Muscle of leg (tissue), 11 donors: ENCODE results near the gene TAF3. TPM values are rescaled to one million over a fixed set of nuclear protein-coding genes. Genes with fewer than 3 reads are reported as not detected.

ENCODE experiments used
- DNase-seq: peaks from one replicate; pipeline ENCODE4 v3.0.0; 2013
- H3K27ac ChIP-seq: one replicate; pipeline ENCODE4 v1.5.1; 2013; ENCODE audit warnings: mild to moderate bottlenecking, low read length, control low read depth
- H3K27me3 ChIP-seq: one replicate; pipeline ENCODE4 v1.6.1; 2013; ENCODE audit warnings: low read length; ENCODE audit not compliant: control insufficient read depth, insufficient read depth
- H3K36me3 ChIP-seq: one replicate; pipeline ENCODE4 v1.6.1; 2013; ENCODE audit warnings: low read length; ENCODE audit not compliant: control insufficient read depth, insufficient read depth
- H3K4me1 ChIP-seq: one replicate; pipeline ENCODE4 v1.6.1; 2013; ENCODE audit warnings: low read length; ENCODE audit not compliant: control insufficient read depth, insufficient read depth
- H3K4me3 ChIP-seq: one replicate; pipeline ENCODE4 v1.5.1; 2013; ENCODE audit warnings: low read length, control low read depth
- H3K9me3 ChIP-seq: replicated peaks from 2 replicates; pipeline ENCODE4 v1.6.1; 2013; ENCODE audit warnings: low read depth, low read length; ENCODE audit not compliant: control insufficient read depth
- WGBS: methylation state at CpG from one replicate; pipeline ENCODE4 v1.1.5; 2013; ENCODE audit warnings: missing lambda C conversion rate; ENCODE audit not compliant: insufficient coverage; 5-methylcytosine and 5-hydroxymethylcytosine counted together
- polyA plus RNA-seq, 8 donors: library from polyadenylated mRNA; unstranded; fragments of 120-200 nt; gene quantifications; one replicate each; pipeline versions ENCODE4 v1.2.1 to v1.2.3, GENCODE V29; 2013; ENCODE audit warnings: inconsistent platforms in 1 of 8, low replicate concordance in 1 of 8; ENCODE audit not compliant: insufficient read length in 8 of 8, insufficient read depth in 1 of 8
- total RNA-seq: library from RNA; stranded (reverse); fragments of 120-200 nt; gene quantifications from one replicate; pipeline ENCODE4 v1.2.4, GENCODE V29; 2013

TAF3 gene
- total and polyA plus RNA-seq, 9 donors = 2.0 to 7.4 (median 6.4) TPM

- no peak for DNase-seq
- H3K27ac ChIP-seq = no peak overlapping the region
- no peaks in the 10 kb centered on the region for H3K27me3 ChIP-seq
- H3K9me3 ChIP-seq = no peaks in the 10 kb centered on the region
- peaks cover 2% of the 10 kb centered on the region for H3K36me3 ChIP-seq
- H3K4me1 ChIP-seq = no peaks in the 10 kb centered on the region
- no peak overlapping the region for H3K4me3 ChIP-seq
These were observed 73.8 kb downstream of the TAF3 start for GRCh38 chr10:7892146-7892545.

GRCh38 chr10:7895699-7896090 is 77.4 kb downstream of the TAF3 start:
- no peak for DNase-seq
- H3K27ac ChIP-seq = no peak overlapping the region
- no peaks in the 10 kb centered on the region for H3K27me3 ChIP-seq
- no peaks in the 10 kb centered on the region for H3K4me1 ChIP-seq
- WGBS = 90% methylated on average over 4 of the region's 6 CpGs
- H3K4me3 ChIP-seq = no peak overlapping the region
- H3K9me3 ChIP-seq = no peaks in the 10 kb centered on the region
- H3K36me3 ChIP-seq = peaks cover 2% of the 10 kb centered on the region

- Histone ChIP-seq H3K36me3 (peaks cover 2% of the 10 kb centered on the region), H3K27ac (no peak overlapping the region), H3K4me3 (no peak overlapping the region), H3K27me3 (no peaks in the 10 kb centered on the region), H3K9me3 (no peaks in the 10 kb centered on the region), H3K4me1 (no peaks in the 10 kb centered on the region)
- DNase-seq = no peak
- no CpG with 5 or more reads among the region's 5 CpGs for WGBS
These were observed 78.0 kb downstream of the TAF3 start for GRCh38 chr10:7896297-7896696.

- H3K27me3 ChIP-seq = no peaks in the 10 kb centered on the region
- DNase-seq = no peak
- no peaks in the 10 kb centered on the region for H3K4me1 ChIP-seq
- no peaks in the 10 kb centered on the region for H3K9me3 ChIP-seq
- peaks cover 2% of the 10 kb centered on the region for H3K36me3 ChIP-seq
- H3K4me3 ChIP-seq = no peak overlapping the region
- WGBS = no CpG with 5 or more reads among the region's 1 CpG
- no peak overlapping the region for H3K27ac ChIP-seq
These were observed 83.0 kb downstream of the TAF3 start for GRCh38 chr10:7901256-7901655.

- no peak for DNase-seq
- Histone ChIP-seq H3K27ac (no peak overlapping the region), H3K9me3 (no peaks in the 10 kb centered on the region), H3K27me3 (no peaks in the 10 kb centered on the region), H3K4me1 (no peaks in the 10 kb centered on the region), H3K36me3 (no peaks in the 10 kb centered on the region), H3K4me3 (no peak overlapping the region)
- 83% methylated on average over 4 of the region's 8 CpGs for WGBS
These were observed 84.1 kb downstream of the TAF3 start for GRCh38 chr10:7902413-7902812.

- Histone ChIP-seq H3K4me1 (no peaks in the 10 kb centered on the region), H3K27ac (no peak overlapping the region), H3K27me3 (no peaks in the 10 kb centered on the region), H3K9me3 (no peaks in the 10 kb centered on the region), H3K4me3 (no peak overlapping the region), H3K36me3 (no peaks in the 10 kb centered on the region)
- WGBS = 89% methylated on average over 12 of the region's 12 CpGs
- DNase-seq = no peak
These were observed 85.5 kb downstream of the TAF3 start for GRCh38 chr10:7903851-7904250.

GRCh38 chr10:7906128-7906527 is 87.8 kb downstream of the TAF3 start:
- H3K4me1 ChIP-seq = no peaks in the 10 kb centered on the region
- no peak overlapping the region for H3K27ac ChIP-seq
- WGBS = no CpG with 5 or more reads among the region's 2 CpGs
- H3K36me3 ChIP-seq = no peaks in the 10 kb centered on the region
- no peaks in the 10 kb centered on the region for H3K27me3 ChIP-seq
- H3K4me3 ChIP-seq = no peak overlapping the region
- DNase-seq = no peak
- H3K9me3 ChIP-seq = no peaks in the 10 kb centered on the region

GRCh38 chr10:7908541-7909210 is 90.4 kb downstream of the TAF3 start:
- H3K4me1 ChIP-seq = no peaks in the 10 kb centered on the region
- DNase-seq = no peak
- H3K4me3 ChIP-seq = no peak overlapping the region
- H3K9me3 ChIP-seq = no peaks in the 10 kb centered on the region
- 62% methylated on average over 7 of the region's 8 CpGs for WGBS
- H3K27me3 ChIP-seq = no peaks in the 10 kb centered on the region
- H3K36me3 ChIP-seq = no peaks in the 10 kb centered on the region
- no peak overlapping the region for H3K27ac ChIP-seq

- Histone ChIP-seq H3K27me3 (no peaks in the 10 kb centered on the region), H3K9me3 (no peaks in the 10 kb centered on the region), H3K36me3 (no peaks in the 10 kb centered on the region), H3K4me3 (no peak overlapping the region), H3K4me1 (no peaks in the 10 kb centered on the region), H3K27ac (no peak overlapping the region)
- DNase-seq = no peak
- 100% methylated on average over 1 of the region's 3 CpGs for WGBS
These were observed 95.0 kb downstream of the TAF3 start for GRCh38 chr10:7913126-7913872.

GRCh38 chr10:7915923-7916536 is 97.7 kb downstream of the TAF3 start:
- DNase-seq = no peak
- H3K36me3 ChIP-seq = no peaks in the 10 kb centered on the region
- no peak overlapping the region for H3K27ac ChIP-seq
- no peaks in the 10 kb centered on the region for H3K27me3 ChIP-seq
- no peaks in the 10 kb centered on the region for H3K4me1 ChIP-seq
- no CpG with 5 or more reads among the region's 1 CpG for WGBS
- no peaks in the 10 kb centered on the region for H3K9me3 ChIP-seq
- no peak overlapping the region for H3K4me3 ChIP-seq
